GM12878 (cell line): Measurements from ENCODE around the gene ADGRF1. TPM values are rescaled to one million over a fixed set of nuclear protein-coding genes. Genes with fewer than 3 reads are reported as not detected.

ENCODE experiments used
- ATAC-seq: fragments of 200-7000 bp; cut with Tn5 transposase; 3 replicates; pipeline ENCODE4 v1.9.1; 2020; ENCODE audit warnings: mild to moderate bottlenecking, moderate library complexity
- BruUV-seq: library from RNA; stranded (reverse); fragments of 400-500 nt; replicated peaks from 2 replicates; lab custom pipeline; 2021; lab: Mats Ljungman, UMichigan
- CTCF ChIA-PET: fragments of 300-600 bp; sonication (Branson Sonifier 250); formaldehyde crosslinking; extraction: SDS; loops from one replicate; lab custom pipeline; 2021; ENCODE audit warnings: inconsistent platforms; lab: Yijun Ruan, JAX
- POLR2A ChIA-PET: fragments of 350-600 bp; formaldehyde crosslinking; extraction: SDS; loops from one replicate; lab custom pipeline; 2021; ENCODE audit warnings: inconsistent platforms; lab: Charles Lee
- RAD21 ChIA-PET: fragments of 300-600 bp; sonication (Branson Sonifier 250); formaldehyde crosslinking; loops from one replicate; lab custom pipeline; 2023; ENCODE audit warnings: antibody characterized with exemption; ENCODE audit not compliant: unreplicated experiment; lab: Charles Lee
- SMC1A ChIA-PET: fragments of 300-600 bp; sonication (Branson Sonifier 250); formaldehyde crosslinking; loops from one replicate; lab custom pipeline; 2023; ENCODE audit not compliant: unreplicated experiment, uncharacterized antibody; lab: Charles Lee
- DNase-seq: peaks from one replicate; pipeline ENCODE4 v3.0.0-alpha.2; 2011; ENCODE audit warnings: low read depth, low spot score
- FAIRE-seq: peaks from 3 replicates; lab custom pipeline; 2011; peaks lifted over from hg19 to GRCh38; lab: Jason Lieb, UNC
- H2AFZ ChIP-seq: 2 replicates; pipeline ENCODE4 v1.6.0; 2011; ENCODE audit warnings: low read depth, low read length, control low read depth; ENCODE audit not compliant: control insufficient read depth
- H3K27ac ChIP-seq: 2 replicates; pipeline ENCODE4 v1.5.1; 2011; ENCODE audit warnings: control low read depth; ENCODE audit not compliant: control insufficient read depth, insufficient read depth
- H3K27me3 ChIP-seq, 2 experiments: replicated peaks in 1 of 2; 2 replicates each; pipeline versions ENCODE4 v1.6.0 to v1.6.1; 2011; ENCODE audit warnings: low read length in 1 of 2; ENCODE audit not compliant: control insufficient read depth in 2 of 2, insufficient read depth in 2 of 2
- H3K36me3 ChIP-seq, 2 experiments: 2 replicates each; pipeline ENCODE4 v1.5.1; 2011; ENCODE audit warnings: low read length in 1 of 2; ENCODE audit not compliant: control insufficient read depth in 2 of 2, insufficient read depth in 2 of 2
- H3K4me1 ChIP-seq: 2 replicates; pipeline ENCODE4 v1.6.1; 2011; ENCODE audit warnings: mild to moderate bottlenecking, low read length, moderate library complexity, mixed read lengths; ENCODE audit not compliant: control insufficient read depth, insufficient read depth
- H3K4me2 ChIP-seq: 2 replicates; pipeline ENCODE4 v1.6.0; 2011; ENCODE audit warnings: control low read depth; ENCODE audit not compliant: control insufficient read depth, insufficient read depth
- H3K4me3 ChIP-seq: fragments of 200-600 bp; sonication (generic); 2 replicates; pipeline ENCODE4 v1.5.1; 2016
- H3K79me2 ChIP-seq: 2 replicates; pipeline ENCODE4 v1.6.0; 2011; ENCODE audit warnings: low read length; ENCODE audit not compliant: control insufficient read depth, insufficient read depth
- H3K9ac ChIP-seq: 2 replicates; pipeline ENCODE4 v1.8.0; 2011; ENCODE audit warnings: low read length, control low read depth, mixed read lengths; ENCODE audit not compliant: control insufficient read depth, insufficient read depth
- H3K9me3 ChIP-seq: replicated peaks from 3 replicates; pipeline ENCODE4 v1.5.1; 2011; ENCODE audit warnings: mild to moderate bottlenecking, low read length; ENCODE audit not compliant: control insufficient read depth, insufficient read depth
- H4K20me1 ChIP-seq: 2 replicates; pipeline ENCODE4 v1.6.0; 2011; ENCODE audit not compliant: control insufficient read depth, insufficient read depth
- CBX5 ChIP-seq: sonication (generic); IDR thresholded peaks from 2 replicates; pipeline ENCODE4 v1.6.1; 2016; ENCODE audit warnings: low read depth, moderate library complexity, mild to moderate bottlenecking, inconsistent platforms
- EGR1 ChIP-seq, 2 experiments: IDR thresholded peaks; 1 replicate in 1 of 2; 2 replicates in 1 of 2; pipeline ENCODE4 v1.6.1; 2011 to 2012; ENCODE audit warnings: low read depth in 2 of 2, low read length in 2 of 2, borderline replicate concordance in 1 of 2, mild to moderate bottlenecking in 1 of 2, moderate library complexity in 1 of 2
- EP300 ChIP-seq, 2 experiments: fragments of 150-350 bp in 1 of 2; IDR thresholded peaks; 2 replicates each; pipeline ENCODE4 v1.6.1; 2011 to 2012; ENCODE audit warnings: low read depth in 2 of 2, low read length in 2 of 2, borderline replicate concordance in 1 of 2, improper control_type of control experiment in 1 of 2, inconsistent platforms in 1 of 2; ENCODE audit not compliant: control insufficient read depth in 1 of 2
- IRF5 ChIP-seq: fragments of 450-650 bp; IDR thresholded peaks from 2 replicates; pipeline ENCODE4 v1.6.1; 2017; ENCODE audit warnings: borderline replicate concordance
- MYC ChIP-seq: IDR thresholded peaks from 2 replicates; pipeline ENCODE4 v1.6.1; 2011; ENCODE audit warnings: mild to moderate bottlenecking, low read length, moderate library complexity, inconsistent platforms; ENCODE audit not compliant: insufficient read depth, insufficient replicate concordance, insufficient read length, severe bottlenecking
- TCF12 ChIP-seq: IDR thresholded peaks from 2 replicates; pipeline ENCODE4 v1.6.1; 2011; ENCODE audit warnings: low read depth, mild to moderate bottlenecking, low read length
- ZSCAN29 ChIP-seq: fragments of 450-650 bp; IDR thresholded peaks from 2 replicates; pipeline ENCODE4 v1.6.1; 2017; ENCODE audit warnings: mild to moderate bottlenecking, moderate library complexity
- WGBS: methylation state at CpG from one replicate; pipeline ENCODE4 v1.1.6; 2016; ENCODE audit warnings: low lambda C conversion rate; ENCODE audit not compliant: insufficient replicate concordance, insufficient coverage; ENCODE audit errors: missing lambda C conversion rate; 5-methylcytosine and 5-hydroxymethylcytosine counted together
- in situ Hi-C: fragments of 300-500 bp; cut with MboI; formaldehyde crosslinking; loops from 9 replicates; pipeline ENCODE4 v1.14.3; 2018; ENCODE audit warnings: mixed read lengths
- intact Hi-C: fragments of 100-400 bp; cut with micrococcal nuclease; formaldehyde crosslinking; loops from one replicate; pipeline ENCODE4 v1.14.2; 2022; ENCODE audit not compliant: unreplicated experiment
- polyA plus RNA-seq, 11 experiments: library from polyadenylated mRNA; depleted of rRNA in 4 of 11; unstranded in 6 of 11; stranded (reverse) in 5 of 11; fragments of >200 nt; fragmentation: Nextera tagmentation in 4 of 11; fragmentation: Illumina TruSeq in 1 of 11; extraction: Ambion mirVana in 4 of 11; extraction: Trizol in 1 of 11; gene quantifications; 1 replicate in 1 of 11; 2 replicates in 10 of 11; pipeline versions ENCODE4 v1.2.1 to v1.2.3, GENCODE V29; 2011 to 2016; ENCODE audit warnings: inconsistent platforms in 2 of 11, missing spikeins in 2 of 11, low read depth in 1 of 11
- total RNA-seq, 4 experiments: library from RNA; depleted of rRNA in 3 of 4; stranded (reverse); fragments of >200 nt in 3 of 4; fragmentation: Illumina TruSeq in 1 of 4; extraction: Trizol in 1 of 4; gene quantifications; 2 replicates each; pipeline versions ENCODE4 v1.2.1 to v1.2.3, GENCODE V29; 2013 to 2021
- TF ChIP-seq, protein P1 (sequence below): fragments of 450-650 bp; IDR thresholded peaks from 2 replicates; pipeline ENCODE4 v1.6.1; 2017; ENCODE audit warnings: antibody characterized with exemption, mild to moderate bottlenecking, moderate library complexity

The ADGRF1 gene
- total and polyA plus RNA-seq, 10 of the 15 experiments (the other 5 are each of a cell fraction or from before 2014, with no cell fraction given) = 0.05 TPM; not detected in 9

DNA sequence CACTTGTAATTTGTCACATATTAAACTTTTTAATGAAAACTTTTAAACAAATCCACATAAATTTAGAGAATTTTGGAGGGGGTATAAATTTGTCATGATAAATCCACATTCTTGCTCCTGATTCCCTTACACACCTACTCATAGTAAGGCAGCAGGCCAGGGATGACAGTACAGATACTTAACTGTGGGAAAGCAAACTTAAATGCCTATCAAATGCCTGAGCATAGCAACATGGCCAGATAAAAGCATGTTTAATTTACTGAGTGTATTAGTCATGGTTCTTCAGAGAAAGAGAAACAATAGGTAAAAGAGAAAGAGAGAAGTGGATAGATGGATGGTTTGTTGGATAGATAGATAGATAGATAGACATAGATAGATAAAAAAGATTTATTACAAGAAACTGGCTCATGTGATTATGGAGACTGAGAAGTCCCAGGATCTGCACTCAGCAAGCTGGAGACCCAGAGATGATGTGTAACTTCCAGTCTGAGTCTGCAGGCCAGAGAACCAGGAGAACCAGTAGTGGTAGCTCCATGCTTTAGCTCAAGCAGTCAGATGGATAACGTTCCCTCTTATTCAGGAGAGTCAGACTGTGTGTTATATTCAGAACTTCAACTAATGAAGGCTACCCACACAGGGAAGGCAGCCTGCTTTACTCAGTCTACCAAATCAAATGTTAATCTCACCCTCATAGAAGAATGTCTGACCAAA lies 15.9 kb upstream of the ADGRF1 start:
- no peak overlapping the region for H3K27ac ChIP-seq
- H3K4me1 ChIP-seq = no peaks in the 10 kb centered on the region
- H2AFZ ChIP-seq = no peak overlapping the region
- no TSS peak for BruUV-seq
- H3K9ac ChIP-seq = no peak overlapping the region
- H3K4me3 ChIP-seq = no peak overlapping the region
- ChIA-PET CTCF (no interaction called here), SMC1A (interaction anchor here (0.8 kb wide), 1 partner anchor 40 kb away, joined by 3 read pairs; no protein-coding TSS in a partner anchor), RAD21 (no interaction called here), POLR2A (interaction anchor here (0.5 kb wide), 1 partner anchor 633 kb away, joined by 3 read pairs; no protein-coding TSS in a partner anchor)
- H3K79me2 ChIP-seq = no peaks in the 10 kb centered on the region
- no peaks in the 10 kb centered on the region for H3K9me3 ChIP-seq
- FAIRE-seq = no peak
- no peak for ATAC-seq
- no peaks in the 10 kb centered on the region for H3K27me3 ChIP-seq
- H4K20me1 ChIP-seq = no peaks in the 10 kb centered on the region
- in situ Hi-C loops (no loop called here), intact Hi-C loops (no loop called here)
- H3K4me2 ChIP-seq = no peak overlapping the region
- no peak for DNase-seq
- H3K36me3 ChIP-seq = no peaks in the 10 kb centered on the region
- TF ChIP-seq MYC = no peak
- 6% methylated on average over 1 of the region's 1 CpG for WGBS

DNA sequence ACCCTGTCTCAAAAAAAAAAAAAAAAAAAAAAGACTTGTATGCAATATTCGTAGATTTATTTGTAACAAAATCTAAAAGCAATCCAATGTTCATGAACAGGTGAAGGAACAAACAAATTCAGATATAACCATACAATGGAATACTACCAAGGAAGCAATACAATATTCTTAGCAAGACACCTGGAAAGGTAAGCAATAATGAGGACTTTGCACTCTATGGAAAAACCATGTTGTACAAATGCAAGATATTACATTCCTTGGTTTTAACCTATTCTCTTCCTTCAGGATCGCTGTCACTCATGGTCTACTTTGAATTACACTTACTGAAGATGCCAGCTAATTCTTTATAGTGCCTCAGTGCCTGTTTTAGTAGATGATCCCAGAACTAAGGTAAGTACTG lies 14.7 kb upstream of the ADGRF1 start:
- ChIA-PET POLR2A (no interaction called here), CTCF (no interaction called here), SMC1A (no interaction called here), RAD21 (no interaction called here)
- intact Hi-C loops (no loop called here), in situ Hi-C loops (no loop called here)
- Histone ChIP-seq H3K79me2 (no peaks in the 10 kb centered on the region), H3K9ac (no peak overlapping the region), H4K20me1 (no peaks in the 10 kb centered on the region), H3K4me3 (no peak overlapping the region), H3K9me3 (no peaks in the 10 kb centered on the region), H3K27me3 (no peaks in the 10 kb centered on the region), H3K36me3 (no peaks in the 10 kb centered on the region), H3K4me2 (no peak overlapping the region), H2AFZ (no peak overlapping the region), H3K4me1 (no peaks in the 10 kb centered on the region), H3K27ac (no peak overlapping the region)
- no peak for ATAC-seq
- WGBS = 6% methylated on average over 2 of the region's 2 CpGs
- no TSS peak for BruUV-seq
- DNase-seq = no peak
- no peak for FAIRE-seq
- TF ChIP-seq TCF12 (no peak), EGR1 (IDR thresholded peaks at IDR 0.05; ENCODE audit: borderline replicate concordance in 1 of 2, low read depth in 2 of 2, low read length in 2 of 2) (no peak), EP300 (IDR thresholded peaks at IDR 0.05; ENCODE audit: borderline replicate concordance in 1 of 2, control insufficient read depth in 1 of 2, low read depth in 2 of 2, low read length in 2 of 2) (no peak), CBX5 (no peak), ZSCAN29 (no peak), IRF5 (no peak)
- TF ChIP-seq, protein P1, sequence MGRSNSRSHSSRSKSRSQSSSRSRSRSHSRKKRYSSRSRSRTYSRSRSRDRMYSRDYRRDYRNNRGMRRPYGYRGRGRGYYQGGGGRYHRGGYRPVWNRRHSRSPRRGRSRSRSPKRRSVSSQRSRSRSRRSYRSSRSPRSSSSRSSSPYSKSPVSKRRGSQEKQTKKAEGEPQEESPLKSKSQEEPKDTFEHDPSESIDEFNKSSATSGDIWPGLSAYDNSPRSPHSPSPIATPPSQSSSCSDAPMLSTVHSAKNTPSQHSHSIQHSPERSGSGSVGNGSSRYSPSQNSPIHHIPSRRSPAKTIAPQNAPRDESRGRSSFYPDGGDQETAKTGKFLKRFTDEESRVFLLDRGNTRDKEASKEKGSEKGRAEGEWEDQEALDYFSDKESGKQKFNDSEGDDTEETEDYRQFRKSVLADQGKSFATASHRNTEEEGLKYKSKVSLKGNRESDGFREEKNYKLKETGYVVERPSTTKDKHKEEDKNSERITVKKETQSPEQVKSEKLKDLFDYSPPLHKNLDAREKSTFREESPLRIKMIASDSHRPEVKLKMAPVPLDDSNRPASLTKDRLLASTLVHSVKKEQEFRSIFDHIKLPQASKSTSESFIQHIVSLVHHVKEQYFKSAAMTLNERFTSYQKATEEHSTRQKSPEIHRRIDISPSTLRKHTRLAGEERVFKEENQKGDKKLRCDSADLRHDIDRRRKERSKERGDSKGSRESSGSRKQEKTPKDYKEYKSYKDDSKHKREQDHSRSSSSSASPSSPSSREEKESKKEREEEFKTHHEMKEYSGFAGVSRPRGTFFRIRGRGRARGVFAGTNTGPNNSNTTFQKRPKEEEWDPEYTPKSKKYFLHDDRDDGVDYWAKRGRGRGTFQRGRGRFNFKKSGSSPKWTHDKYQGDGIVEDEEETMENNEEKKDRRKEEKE = no peak
